Measurements from ENCODE around the gene COMMD7.
A peak's percentile ranks its signal among the peaks of the same experiment; 100 is the strongest.

The COMMD7 gene

GRCh38 chr20:32678948-32679347 is 64.3 kb downstream of the COMMD7 start:
- no peak for DNase-seq (ENCODE audit: low read depth, low spot score)

GRCh38 chr20:32675223-32675975 is 67.9 kb downstream of the COMMD7 start:
- no peak for DNase-seq (ENCODE audit: low read depth, low spot score)

GRCh38 chr20:32674362-32674789 is 68.9 kb downstream of the COMMD7 start:
- DNase-seq (ENCODE audit: low read depth, low spot score): peak; percentile 46

GRCh38 chr20:32672982-32673851 is 70.0 kb downstream of the COMMD7 start:
- no peak for DNase-seq (ENCODE audit: low read depth, low spot score)

GRCh38 chr20:32672394-32672981 is 70.8 kb downstream of the COMMD7 start:
- no peak for DNase-seq (ENCODE audit: low read depth, low spot score)

GRCh38 chr20:32670773-32671455 is 72.4 kb downstream of the COMMD7 start:
- DNase-seq (ENCODE audit: low read depth, low spot score): no peak

- DNase-seq (ENCODE audit: low read depth, low spot score): no peak
These were observed 76.2 kb downstream of the COMMD7 start for GRCh38 chr20:32667027-32667426.

GRCh38 chr20:32664678-32665159 is 78.5 kb downstream of the COMMD7 start:
- no peak for DNase-seq (ENCODE audit: low read depth, low spot score)

- no peak for DNase-seq (ENCODE audit: low read depth, low spot score)
These were observed 79.1 kb downstream of the COMMD7 start for GRCh38 chr20:32664012-32664677.

GRCh38 chr20:32663335-32664011 is 79.8 kb downstream of the COMMD7 start:
- DNase-seq (ENCODE audit: low read depth, low spot score): no peak

GRCh38 chr20:32661820-32662528 is 81.3 kb downstream of the COMMD7 start:
- DNase-seq (ENCODE audit: low read depth, low spot score): no peak

- no peak for DNase-seq (ENCODE audit: low read depth, low spot score)
These were observed 82.6 kb downstream of the COMMD7 start for GRCh38 chr20:32660661-32661060.

GRCh38 chr20:32656827-32657226 is 86.4 kb downstream of the COMMD7 start:
- no peak for DNase-seq (ENCODE audit: low read depth, low spot score)

- no peak for DNase-seq (ENCODE audit: low read depth, low spot score)
These were observed 87.3 kb downstream of the COMMD7 start for GRCh38 chr20:32655903-32656512.

GRCh38 chr20:32652739-32653526 is 90.3 kb downstream of the COMMD7 start:
- peak; percentile 72 for DNase-seq (ENCODE audit: low read depth, low spot score)

Measured in activated naive CD8-positive, alpha-beta T cell treated with anti-CD3 and anti-CD28 coated beads, Interleukin-2, amount 50 U/mL, for 16 hours (primary cell).